ENCODE results near the gene SLC17A2.
A peak's percentile ranks its signal among the peaks of the same experiment; 100 is the strongest.

Gene SLC17A2, protein sequence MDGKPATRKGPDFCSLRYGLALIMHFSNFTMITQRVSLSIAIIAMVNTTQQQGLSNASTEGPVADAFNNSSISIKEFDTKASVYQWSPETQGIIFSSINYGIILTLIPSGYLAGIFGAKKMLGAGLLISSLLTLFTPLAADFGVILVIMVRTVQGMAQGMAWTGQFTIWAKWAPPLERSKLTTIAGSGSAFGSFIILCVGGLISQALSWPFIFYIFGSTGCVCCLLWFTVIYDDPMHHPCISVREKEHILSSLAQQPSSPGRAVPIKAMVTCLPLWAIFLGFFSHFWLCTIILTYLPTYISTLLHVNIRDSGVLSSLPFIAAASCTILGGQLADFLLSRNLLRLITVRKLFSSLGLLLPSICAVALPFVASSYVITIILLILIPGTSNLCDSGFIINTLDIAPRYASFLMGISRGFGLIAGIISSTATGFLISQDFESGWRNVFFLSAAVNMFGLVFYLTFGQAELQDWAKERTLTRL

GRCh38 chr6:25930532-25931410 is at the start of gene SLC17A2:
Gene SLC17A2 (minus strand): TSS chr6:25930691. CDS start chr6:25925796, 4,895 bp downstream.
- DNase-seq, result no peak

DNA sequence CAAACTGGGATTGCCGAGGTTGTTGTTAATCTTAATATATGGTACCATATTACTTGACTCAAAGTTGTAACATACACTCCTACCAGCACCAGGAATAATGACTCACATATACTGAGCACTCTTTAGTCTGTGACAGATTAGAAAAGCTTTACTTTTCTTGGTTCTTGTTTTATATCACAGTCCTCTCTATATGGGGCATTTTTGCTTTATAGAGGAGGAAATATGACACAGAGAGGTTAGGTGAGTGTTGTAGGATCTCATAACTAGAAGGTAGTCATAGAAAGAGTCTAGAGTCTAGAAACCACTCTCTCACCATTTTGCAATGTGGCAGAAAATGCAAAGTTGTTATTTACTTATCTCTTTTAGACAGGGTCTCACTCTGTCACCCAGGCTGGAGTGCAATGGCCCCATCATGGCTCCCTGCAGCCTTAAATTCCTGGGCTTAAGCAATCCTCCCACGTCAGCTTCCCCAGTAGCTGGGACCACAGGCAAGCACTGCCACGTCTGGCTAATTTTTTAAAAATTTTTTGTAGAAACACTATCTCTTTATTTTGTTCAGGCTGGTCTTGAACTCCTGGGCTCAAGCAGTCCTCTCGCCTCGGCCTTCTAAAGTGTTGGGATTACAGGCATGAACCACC is 45.6 kb upstream of the SLC17A2 start:
- DNase-seq, result no peak

GRCh38 chr6:25973923-25974555 is 43.5 kb upstream of the SLC17A2 start:
- no peak for DNase-seq

DNA sequence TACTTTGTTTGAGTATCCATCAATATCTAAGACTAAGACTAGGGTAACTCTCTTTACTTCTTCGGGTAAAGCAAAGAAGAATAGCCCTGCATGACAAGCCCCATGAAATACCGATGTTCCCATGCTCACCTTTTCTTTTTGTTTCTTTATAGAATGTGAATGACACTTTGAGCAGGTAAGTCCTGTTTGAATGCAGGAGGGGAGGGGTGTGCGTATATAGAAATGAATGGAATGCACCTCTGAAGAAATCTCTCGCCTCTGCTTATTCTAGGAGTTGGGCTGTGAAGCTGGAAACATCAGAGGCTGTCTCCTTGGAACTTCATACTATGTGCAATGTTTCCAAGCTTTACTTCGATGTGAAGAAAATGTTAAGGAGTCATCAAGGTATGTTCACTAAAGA is 42.4 kb upstream of the SLC17A2 start:
- no peak for DNase-seq

GRCh38 chr6:25972128-25972527 is 41.6 kb upstream of the SLC17A2 start:
- no peak for DNase-seq

- DNase-seq, result peak; percentile 30
These were observed 40.8 kb upstream of the SLC17A2 start for GRCh38 chr6:25971187-25971821.

- no peak for DNase-seq
These were observed 38.3 kb upstream of the SLC17A2 start for GRCh38 chr6:25968769-25969168.

DNA sequence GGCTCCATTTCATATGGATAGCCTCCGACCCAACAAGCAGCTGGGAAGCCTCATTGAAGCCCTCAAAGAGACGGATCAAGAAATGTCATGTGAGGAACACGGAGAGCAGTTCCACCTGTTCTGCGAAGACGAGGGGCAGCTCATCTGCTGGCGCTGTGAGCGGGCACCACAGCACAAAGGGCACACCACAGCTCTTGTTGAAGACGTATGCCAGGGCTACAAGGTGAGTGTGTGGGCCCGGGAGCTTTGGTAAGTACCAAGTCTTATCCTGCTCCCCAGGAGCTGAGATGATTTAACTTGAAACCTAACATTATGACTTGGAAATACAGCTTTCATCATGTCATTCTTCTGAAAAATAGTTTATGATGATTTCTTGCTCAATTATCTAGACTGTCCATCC is 36.2 kb upstream of the SLC17A2 start:
- DNase-seq, result no peak

- DNase-seq, result no peak
These were observed 34.6 kb upstream of the SLC17A2 start for GRCh38 chr6:25965058-25965457.

DNA sequence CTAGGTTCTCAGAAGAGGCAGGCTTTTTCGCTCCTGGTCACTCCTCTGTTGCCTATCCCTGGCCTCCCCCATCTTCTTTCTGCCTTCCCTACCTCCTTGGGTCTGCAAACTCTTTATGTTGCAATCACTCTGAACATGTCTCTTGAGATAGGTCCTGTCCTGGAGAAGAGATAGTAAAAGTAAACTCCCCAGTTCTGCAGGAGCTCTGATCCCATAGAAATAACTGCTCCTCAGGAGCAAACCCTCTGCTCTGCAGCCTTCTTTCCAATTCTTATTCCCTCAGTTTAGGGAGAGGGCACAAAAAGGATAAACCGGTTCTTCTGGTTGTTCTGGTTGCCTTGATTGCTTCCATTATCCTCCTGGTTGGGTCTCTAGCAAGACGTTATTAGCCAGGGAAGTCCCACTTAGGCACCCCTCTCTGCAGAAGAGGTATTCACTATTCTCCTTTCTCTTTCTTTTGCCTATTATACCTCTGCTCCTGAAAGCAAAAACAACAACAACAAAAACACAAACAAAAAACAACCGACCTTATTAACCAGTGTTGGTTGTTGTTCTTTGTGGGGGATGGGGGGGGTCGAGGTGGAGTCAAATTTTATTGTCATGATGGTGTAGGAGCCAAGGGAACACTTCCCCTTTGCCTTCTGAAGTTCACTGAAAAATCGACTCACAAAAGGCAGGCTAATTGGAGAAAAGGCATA is 33.1 kb upstream of the SLC17A2 start:
- DNase-seq, result peak; percentile 78

- DNase-seq, result peak; percentile 84
These were observed 31.9 kb upstream of the SLC17A2 start, which contains the start of gene TRIM38 for GRCh38 chr6:25962149-25963127. Gene TRIM38 (plus strand): TSS chr6:25962802. CDS start chr6:25966523, 3,721 bp downstream.

GRCh38 chr6:25961619-25962148 is 31.2 kb upstream of the SLC17A2 start:
- no peak for DNase-seq

- no peak for DNase-seq
These were observed 30.2 kb upstream of the SLC17A2 start for GRCh38 chr6:25960734-25961133.

GRCh38 chr6:25959890-25960536 is 29.5 kb upstream of the SLC17A2 start:
- no peak for DNase-seq

GRCh38 chr6:25958700-25959162 is 28.2 kb upstream of the SLC17A2 start:
- no peak for DNase-seq

DNA sequence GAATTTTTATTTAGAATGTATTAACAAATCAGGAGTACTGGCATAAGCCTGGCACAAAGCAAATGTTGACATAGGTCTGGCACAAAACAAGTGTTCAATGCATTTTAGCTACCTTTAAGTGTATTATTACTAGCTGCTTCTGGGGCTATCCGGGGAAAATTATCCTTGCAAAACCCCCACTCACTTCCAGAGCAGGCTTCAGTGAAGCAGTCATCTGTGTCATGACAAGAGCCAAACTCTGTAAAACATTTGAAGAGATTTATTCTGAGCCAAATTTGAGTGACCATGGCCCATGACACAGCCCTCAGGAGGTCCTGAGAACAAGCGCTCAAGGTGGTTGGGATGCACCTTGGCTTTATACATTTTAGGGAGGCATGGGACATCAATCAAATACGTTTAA is 25.7 kb upstream of the SLC17A2 start:
- no peak for DNase-seq

- no peak for DNase-seq
These were observed 24.3 kb upstream of the SLC17A2 start for GRCh38 chr6:25954756-25955155.

GRCh38 chr6:25953733-25954132 is 23.2 kb upstream of the SLC17A2 start:
- no peak for DNase-seq

GRCh38 chr6:25952535-25952934 is 22.0 kb upstream of the SLC17A2 start:
- DNase-seq, result no peak
